ENCODE measurements around the gene ZNF324B. TPM values are rescaled to one million over a fixed set of nuclear protein-coding genes. Genes with fewer than 3 reads are reported as not detected.

Gene ZNF324B
- total RNA-seq, 1 experiment from 2014 or later, result 6.3 TPM

DNA sequence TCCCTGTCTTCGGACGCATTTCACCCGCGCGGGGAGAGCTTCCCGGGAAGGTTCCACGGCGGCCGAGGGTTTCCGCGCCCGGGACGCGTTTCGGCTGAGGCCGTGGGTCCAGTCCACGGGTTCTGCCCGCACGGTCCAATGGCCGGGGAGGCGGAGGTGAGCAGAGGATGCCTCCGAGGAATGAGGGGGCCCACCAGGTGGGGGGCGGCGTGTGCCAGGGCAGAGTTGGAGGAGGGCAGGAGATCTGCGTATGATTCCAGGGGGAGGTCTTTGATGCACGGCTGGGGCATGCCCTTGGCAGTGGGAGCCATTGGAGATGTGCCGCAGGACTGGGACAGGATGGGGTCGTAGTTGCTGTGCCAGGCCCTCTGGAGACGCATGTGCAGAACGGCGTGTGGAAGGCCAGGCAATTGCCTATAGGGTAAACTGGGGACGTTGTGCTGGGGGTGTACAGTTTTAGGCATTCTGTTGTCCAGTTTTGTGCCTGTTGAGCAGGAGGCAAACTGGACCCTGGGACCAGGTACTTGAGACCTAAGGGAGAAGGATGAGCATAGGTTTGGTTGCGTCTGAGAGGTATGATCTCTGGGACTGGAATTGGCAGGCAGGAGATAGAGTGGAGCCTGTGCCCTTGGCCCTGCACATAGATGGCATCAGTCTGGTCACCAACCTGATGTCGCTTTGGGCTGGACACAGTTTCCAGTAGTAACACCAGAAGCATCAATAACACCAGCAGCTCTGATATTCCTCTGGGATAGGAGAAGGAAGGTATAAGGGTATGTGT, 42.2 kb upstream of the ZNF324B start:
- no peak overlapping the region for H3K27ac Mint-ChIP-seq
- H3K56ac ChIP-seq (ENCODE audit: insufficient read length, low read depth, low read length), result no peak overlapping the region

More for the DNA sequence above, 42.2 kb upstream of the ZNF324B start:
- H3K9me3 ChIP-seq (ENCODE audit: control insufficient read depth, low read depth, low read length), result no peaks in the 10 kb centered on the region
- Mint-ChIP-seq H3K27me3 (ENCODE audit: low read depth) (peaks cover 13% of the 10 kb centered on the region), H3K4me1 (peaks cover 19% of the 10 kb centered on the region in 2 experiments), H3K9me3 (peaks cover 8 to 10% of the 10 kb centered on the region in 2 experiments; a peak in 4 of 5 replicates), H3K4me3 (peak overlapping the region; percentile 87 to 94), H3K36me3 (ENCODE audit: insufficient read depth in 1 of 3, low read depth in 3 of 3) (peaks cover 6 to 8% (median 7%) of the 10 kb centered on the region in 3 experiments; a peak in 6 of 7 replicates)
- H3T11ph ChIP-seq (ENCODE audit: low read length), result no peak overlapping the region
- H2AFZ ChIP-seq (ENCODE audit: low read length), result no peak overlapping the region
- H3K4me2 ChIP-seq (ENCODE audit: insufficient read depth, insufficient read length, low read length), result peak overlapping the region; percentile 87
- peaks cover 15% of the 10 kb centered on the region for H3K23me2 ChIP-seq (ENCODE audit: insufficient read length, low read depth, low read length, poor library complexity, severe bottlenecking)
- no peak overlapping the region for H4K5ac ChIP-seq (ENCODE audit: insufficient read length, low read depth, low read length)
- H4K8ac ChIP-seq (replicated peaks; ENCODE audit: insufficient read length, low read depth, low read length), result no peak overlapping the region
- H4K91ac ChIP-seq (ENCODE audit: insufficient read length, low read depth, low read length), result no peak overlapping the region
- H3K27ac ChIP-seq (ENCODE audit: insufficient read length, low read depth, low read length), result no peak overlapping the region
- peaks cover 3% of the 10 kb centered on the region for H4K20me1 ChIP-seq (ENCODE audit: control insufficient read depth, insufficient read depth, insufficient read length)
- H2AK5ac ChIP-seq (ENCODE audit: insufficient read length, low read length), result no peak overlapping the region
- H2BK12ac ChIP-seq (ENCODE audit: insufficient read length, low read depth, low read length), result no peak overlapping the region
- no peak overlapping the region for H3K23ac ChIP-seq (ENCODE audit: insufficient read length, low read depth, low read length)
- no peak overlapping the region for H3K9ac ChIP-seq (ENCODE audit: extremely low read depth, insufficient read length, low read length)
- H3K4ac ChIP-seq (ENCODE audit: low read depth, low read length), result no peak overlapping the region
- no peak overlapping the region for H3K14ac ChIP-seq (ENCODE audit: insufficient read depth, low read length)
- DNase-seq, result peak; percentile 48
- TF ChIP-seq, protein P1, sequence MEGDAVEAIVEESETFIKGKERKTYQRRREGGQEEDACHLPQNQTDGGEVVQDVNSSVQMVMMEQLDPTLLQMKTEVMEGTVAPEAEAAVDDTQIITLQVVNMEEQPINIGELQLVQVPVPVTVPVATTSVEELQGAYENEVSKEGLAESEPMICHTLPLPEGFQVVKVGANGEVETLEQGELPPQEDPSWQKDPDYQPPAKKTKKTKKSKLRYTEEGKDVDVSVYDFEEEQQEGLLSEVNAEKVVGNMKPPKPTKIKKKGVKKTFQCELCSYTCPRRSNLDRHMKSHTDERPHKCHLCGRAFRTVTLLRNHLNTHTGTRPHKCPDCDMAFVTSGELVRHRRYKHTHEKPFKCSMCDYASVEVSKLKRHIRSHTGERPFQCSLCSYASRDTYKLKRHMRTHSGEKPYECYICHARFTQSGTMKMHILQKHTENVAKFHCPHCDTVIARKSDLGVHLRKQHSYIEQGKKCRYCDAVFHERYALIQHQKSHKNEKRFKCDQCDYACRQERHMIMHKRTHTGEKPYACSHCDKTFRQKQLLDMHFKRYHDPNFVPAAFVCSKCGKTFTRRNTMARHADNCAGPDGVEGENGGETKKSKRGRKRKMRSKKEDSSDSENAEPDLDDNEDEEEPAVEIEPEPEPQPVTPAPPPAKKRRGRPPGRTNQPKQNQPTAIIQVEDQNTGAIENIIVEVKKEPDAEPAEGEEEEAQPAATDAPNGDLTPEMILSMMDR (conservative IDR thresholded peaks at IDR 0.05), result no peak
- no peak overlapping the region for H3K18ac ChIP-seq (ENCODE audit: insufficient read length, low read depth, low read length)
- H2BK20ac ChIP-seq (ENCODE audit: low read depth, low read length, poor library complexity, severe bottlenecking), result no peak overlapping the region
- H3K27me3 ChIP-seq (ENCODE audit: insufficient read depth, low read length), result no peaks in the 10 kb centered on the region; the same call in 1 of the 2 replicates
- no peak overlapping the region for H2BK15ac ChIP-seq (ENCODE audit: low read depth, low read length)
- H3K79me1 ChIP-seq (ENCODE audit: insufficient read depth, low read depth, low read length, poor library complexity, severe bottlenecking), result no peaks in the 10 kb centered on the region
- WGBS (ENCODE audit: extremely low coverage, insufficient read length, low lambda C conversion rate), result no CpG with 5 or more reads among the region's 34 CpGs
- H2BK5ac ChIP-seq (ENCODE audit: insufficient read length, low read length), result no peak overlapping the region
- H3K4me1 ChIP-seq (ENCODE audit: insufficient read depth, low read length), result peaks cover 5% of the 10 kb centered on the region; the same call in 1 of the 2 replicates
- H3K79me2 ChIP-seq (ENCODE audit: insufficient read depth, low read length), result no peaks in the 10 kb centered on the region
- H2BK120ac ChIP-seq (ENCODE audit: low read depth, low read length, poor library complexity, severe bottlenecking), result no peak overlapping the region
